ENCODE results near the gene TFR2.
"Not testable (repeated sequence)": the region's sequence is repeated elsewhere in the genome, so short reads cannot be mapped to it uniquely, and the experiment has no call there.

TFR2 gene

DNA sequence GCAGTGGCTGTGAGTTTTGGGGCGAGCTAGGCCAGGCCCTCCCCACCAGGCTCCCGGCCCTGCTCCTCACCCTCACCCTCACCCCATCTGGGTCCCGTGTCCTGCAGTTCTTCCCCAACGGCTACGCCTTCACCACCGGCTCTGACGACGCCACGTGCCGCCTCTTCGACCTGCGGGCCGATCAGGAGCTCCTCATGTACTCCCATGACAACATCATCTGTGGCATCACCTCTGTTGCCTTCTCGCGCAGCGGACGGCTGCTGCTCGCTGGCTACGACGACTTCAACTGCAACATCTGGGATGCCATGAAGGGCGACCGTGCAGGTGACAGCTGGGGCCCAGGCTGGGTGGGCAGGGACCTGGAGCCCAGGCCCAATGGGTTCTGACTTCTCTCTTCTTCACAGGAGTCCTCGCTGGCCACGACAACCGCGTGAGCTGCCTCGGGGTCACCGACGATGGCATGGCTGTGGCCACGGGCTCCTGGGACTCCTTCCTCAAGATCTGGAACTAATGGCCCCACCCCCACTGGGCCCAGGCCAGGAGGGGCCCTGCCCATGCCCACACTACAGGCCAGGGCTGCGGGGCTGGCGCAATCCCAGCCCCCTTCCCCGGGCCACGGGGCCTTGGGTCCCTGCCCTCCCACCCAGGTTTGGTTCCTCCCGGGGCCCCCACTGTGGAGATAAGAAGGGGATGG, 37.1 kb upstream of the TFR2 start:
- no peak for DNase-seq (ENCODE audit: low read depth in 2 of 2, low spot score in 1 of 2)

DNA sequence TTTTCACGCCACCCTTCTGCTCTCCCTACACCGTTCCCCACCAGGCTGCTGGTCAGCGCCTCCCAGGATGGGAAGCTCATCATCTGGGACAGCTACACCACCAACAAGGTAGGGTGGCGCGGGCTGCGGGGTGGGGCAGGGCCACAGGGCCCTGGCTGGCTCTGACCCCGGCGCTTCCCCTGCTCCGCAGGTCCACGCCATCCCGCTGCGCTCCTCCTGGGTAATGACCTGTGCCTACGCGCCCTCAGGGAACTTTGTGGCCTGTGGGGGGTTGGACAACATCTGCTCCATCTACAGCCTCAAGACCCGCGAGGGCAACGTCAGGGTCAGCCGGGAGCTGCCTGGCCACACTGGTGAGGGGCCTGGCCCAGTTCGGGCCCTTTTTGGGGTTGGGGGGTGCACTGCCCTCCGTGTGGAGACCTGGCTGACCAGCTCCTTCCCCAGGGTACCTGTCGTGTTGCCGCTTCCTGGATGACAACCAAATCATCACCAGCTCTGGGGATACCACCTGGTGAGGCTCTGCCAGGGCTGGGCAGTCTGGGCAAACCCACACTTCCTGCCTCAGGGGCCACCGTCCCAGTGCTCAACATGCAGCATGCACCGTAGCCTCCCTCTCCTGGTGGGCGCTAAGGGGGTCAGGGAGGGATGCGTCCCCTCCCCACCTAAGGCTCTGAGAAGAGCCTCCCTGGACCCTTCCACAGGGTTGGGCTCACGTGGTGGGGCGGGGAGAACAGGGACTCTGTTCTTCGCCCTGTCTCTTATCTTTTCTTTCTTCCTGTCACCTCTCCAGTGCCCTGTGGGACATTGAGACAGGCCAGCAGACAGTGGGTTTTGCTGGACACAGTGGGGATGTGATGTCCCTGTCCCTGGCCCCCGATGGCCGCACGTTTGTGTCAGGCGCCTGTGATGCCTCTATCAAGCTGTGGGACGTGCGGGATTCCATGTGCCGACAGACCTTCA, 36.2 kb upstream of the TFR2 start:
- DNase-seq (ENCODE audit: low read depth in 2 of 2, low spot score in 1 of 2) = no peak

DNA sequence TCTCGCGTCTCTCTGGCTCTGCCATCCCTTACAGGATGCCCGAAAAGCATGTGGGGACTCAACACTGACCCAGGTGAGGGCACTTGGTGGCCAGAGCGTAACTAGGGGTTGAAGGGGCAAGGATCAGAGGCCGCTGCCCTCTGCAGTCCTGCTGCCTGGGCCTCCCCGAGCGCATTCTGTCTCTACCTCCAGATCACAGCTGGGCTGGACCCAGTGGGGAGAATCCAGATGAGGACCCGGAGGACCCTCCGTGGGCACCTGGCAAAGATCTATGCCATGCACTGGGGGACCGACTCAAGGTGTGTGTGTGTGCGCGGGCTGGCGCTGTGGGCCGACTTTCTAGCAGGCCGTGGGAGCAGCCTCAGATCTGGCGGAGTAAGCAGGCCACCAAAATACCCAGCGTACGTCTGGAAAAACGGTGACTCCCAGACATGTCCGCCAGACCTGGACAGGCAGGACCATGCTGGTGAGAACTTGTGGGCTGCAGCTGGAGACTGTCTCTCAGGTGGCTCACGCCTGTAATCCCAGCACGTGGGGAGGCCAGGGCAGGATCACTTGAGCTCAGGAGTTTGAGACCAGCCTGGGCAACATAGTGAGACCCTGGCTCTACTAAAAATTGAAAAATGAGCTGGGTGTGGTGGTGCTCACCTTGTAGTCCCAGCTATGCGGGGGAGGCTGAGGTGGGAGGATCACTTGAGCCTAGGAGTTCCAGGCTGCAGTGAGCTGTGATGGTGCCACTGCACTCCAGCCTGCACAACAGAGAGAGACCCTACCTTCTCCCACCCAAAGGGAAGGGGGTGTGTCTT, 35.4 kb upstream of the TFR2 start:
- no peak for DNase-seq (ENCODE audit: low read depth in 2 of 2, low spot score in 1 of 2)

DNA sequence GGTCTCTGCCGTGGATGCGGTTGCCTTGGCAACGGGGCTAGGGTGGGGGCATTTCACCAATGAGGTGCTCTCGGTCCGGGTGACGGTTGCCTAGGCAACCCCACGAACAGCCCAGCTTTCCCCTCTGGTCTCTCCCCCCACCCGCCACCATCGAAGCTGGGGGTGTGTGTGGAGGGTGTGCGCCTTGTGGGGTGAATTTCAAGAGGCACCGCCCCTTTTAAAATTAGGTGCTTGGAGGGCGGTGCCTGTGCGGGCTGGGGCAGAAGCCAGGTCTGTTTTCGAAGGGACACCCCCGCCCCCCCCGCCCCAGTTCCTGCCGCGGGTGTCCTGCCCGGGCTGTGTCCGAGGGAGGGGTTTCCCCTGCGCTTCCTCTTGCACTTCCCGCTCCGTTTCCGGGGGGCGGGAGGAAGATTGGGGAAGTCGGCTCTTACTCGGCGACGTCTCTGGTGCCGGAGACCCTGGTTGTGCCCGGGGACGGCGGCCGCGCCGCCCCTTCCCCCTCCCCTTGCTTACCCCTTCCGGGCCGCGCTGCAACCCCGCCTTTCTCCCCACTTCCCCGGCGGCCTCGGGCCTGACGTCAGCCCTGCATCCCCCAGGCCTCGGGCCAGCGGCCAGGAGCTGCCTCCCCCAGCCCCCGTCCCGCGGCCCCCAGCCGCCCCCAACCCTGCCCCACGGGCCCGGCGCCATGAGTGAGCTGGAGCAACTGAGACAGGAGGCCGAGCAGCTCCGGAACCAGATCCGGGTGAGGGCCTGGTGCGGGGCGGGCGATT, 34.4 kb upstream of the TFR2 start:
- peak; percentile 57 to 71 for DNase-seq (ENCODE audit: low read depth in 2 of 2, low spot score in 1 of 2)

DNA sequence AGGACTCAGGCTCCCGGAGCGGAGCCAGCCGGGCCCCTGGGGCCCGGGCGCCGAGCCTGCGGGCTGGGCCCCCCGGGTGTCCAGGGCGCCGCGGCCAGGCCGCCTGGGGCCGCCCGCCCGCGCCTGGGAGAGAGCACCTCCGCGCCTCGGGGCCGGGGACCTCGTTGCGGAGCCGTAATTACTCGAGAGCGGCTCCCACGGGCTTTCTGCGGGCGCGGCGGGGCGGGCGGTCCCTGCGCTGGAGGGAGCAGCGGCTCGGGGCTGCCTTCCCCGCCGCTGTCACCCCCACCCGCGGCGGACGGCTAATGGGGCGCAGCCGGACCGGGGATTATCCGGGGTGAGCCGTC, 33.7 kb upstream of the TFR2 start:
- no peak for DNase-seq (ENCODE audit: low read depth in 2 of 2, low spot score in 1 of 2)

DNA sequence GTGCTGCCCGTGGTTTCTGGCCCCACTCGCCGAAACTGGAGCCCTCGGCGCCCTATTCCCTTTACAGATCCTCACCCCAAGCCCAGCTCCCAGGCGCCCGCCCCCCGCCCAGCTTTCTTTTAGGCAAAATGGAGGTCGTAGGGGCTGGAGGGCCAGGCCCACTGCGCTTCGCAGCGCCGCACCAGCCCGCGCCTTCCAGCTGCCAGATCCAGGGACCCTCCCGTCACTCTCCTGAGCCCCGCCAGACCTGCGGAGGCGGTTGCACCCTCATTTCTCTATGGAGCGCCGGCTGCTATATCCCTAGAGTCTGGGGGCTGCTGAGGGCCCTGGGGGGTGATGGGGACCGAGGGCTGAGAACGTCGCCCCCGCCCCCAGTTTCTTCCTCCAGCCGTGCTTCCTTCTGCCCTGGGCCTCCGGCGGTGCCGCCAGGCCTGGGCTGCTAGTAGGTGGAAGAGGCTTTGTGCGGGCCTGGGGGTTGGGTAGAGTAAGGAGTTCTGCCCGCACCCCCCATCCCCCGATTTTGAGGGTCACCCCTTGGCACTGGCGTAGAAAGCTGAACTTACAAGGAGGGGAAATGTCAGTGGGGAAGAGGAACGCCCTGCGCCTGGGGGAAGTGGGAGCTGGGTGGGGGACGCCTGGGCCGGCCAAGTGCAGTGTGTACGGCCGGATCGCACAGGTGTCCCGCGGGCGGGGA, 33.2 kb upstream of the TFR2 start:
- DNase-seq (ENCODE audit: low read depth in 2 of 2, low spot score in 1 of 2) = no peak

DNA sequence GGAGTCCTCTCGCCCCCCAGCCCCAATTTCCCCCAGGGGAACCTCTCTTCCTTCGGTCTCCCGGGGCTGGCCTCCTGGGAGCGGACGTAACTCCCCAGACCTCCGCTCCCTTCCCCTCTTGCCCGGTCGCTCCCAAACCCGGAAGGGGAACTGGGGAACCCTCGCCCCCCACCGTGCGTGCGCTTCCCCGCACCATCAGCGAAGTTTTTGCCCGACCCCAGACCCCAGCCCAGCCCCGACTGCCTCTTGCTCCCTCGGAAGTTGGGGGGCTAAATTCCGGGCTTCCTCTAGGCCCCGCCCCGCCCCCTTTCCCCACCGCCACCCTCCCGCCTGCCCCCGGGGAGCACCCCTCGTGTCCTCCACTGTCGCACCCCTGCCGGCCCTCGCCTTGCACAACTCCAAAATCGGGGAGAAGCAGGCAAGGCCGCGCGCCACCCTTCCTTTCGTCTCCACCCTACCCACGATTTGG, 32.6 kb upstream of the TFR2 start:
- DNase-seq (ENCODE audit: low read depth in 2 of 2, low spot score in 1 of 2) = no peak

DNA sequence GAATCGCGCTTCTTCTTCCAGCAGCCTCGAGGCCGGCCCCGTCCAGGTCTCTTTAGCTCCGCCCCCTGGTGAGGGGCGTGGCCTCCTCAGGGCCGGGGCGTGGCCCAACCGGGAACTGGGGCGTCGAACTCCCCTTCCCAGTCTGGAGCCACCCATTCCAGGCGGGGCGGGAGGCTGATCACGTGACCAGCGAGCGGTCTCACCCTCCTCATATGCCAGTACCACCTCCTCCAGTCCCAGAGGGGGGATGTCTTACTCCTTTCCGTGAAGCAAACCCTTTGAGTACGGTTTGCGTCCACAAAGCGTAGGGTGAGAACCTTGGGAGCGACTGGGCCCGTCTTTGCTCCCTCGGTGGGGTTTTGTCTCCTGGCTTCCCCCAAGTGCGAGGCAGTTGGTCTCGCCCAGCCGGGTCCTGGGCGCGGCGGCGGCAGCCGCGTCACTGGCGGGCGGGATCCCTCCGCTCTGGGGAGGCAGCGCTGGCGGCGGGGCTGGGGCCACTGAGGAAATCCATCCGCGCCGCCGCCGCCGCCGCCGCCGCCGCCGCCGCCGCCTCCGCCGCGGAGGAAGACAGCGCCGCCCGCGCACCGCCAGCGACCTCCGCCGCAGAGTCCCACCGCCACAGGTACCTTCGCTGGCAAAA, 32.1 kb upstream of the TFR2 start, which contains the start of gene GNB2:
GNB2 (plus strand) TSS at position 439 of the 640 bp plus-strand sequence. CDS start 2,526 bp downstream, outside the sequence.
- DNase-seq (ENCODE audit: low read depth in 2 of 2, low spot score in 1 of 2) = peak; percentile 94 to 95

DNA sequence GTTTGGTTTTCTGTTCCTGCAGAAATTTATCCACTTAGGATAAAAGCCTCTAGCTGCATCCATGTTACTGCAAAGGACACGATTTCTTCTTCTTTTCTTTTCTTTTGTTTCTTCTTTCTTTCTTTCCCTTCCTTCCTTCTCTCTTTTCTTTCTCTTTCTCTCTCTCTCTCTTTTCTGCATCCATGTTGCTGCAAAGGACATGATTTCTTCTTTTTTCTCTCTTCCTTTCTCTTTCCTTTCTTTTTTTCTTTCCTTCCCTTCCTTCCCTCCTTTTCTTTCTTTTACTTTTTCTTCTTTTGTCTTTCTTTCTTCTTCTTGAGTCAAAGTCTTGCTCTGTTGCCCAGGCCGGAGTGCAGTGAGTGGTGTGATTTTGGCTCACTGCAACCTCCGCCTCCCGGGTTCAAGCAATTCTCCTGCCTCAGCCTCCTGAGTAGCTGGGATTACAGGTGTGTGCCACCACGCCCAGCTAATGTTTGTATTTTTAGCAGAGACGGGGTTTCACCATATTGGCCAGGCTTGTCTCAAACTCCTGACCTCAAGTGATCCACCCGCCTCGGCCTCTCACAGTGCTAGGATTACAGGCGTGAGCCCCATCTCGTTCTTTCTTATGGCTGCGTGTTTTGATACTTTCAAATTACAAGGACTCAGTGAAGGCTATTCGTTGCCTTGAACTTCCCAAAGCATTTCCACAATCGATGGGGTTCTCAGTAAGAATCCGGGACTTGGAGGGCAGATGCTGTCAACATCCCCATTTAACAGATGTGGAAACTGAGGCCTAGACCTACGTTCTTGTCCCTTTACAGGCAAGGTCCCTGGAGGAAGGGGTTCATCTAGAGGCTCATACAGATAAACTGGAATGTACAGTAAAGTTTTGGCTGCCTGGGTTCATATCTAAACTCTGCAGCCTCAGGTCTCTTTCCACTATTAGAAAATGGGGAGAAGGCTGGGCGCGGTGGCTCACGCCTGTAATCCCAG, 30.3 kb upstream of the TFR2 start:
- DNase-seq (ENCODE audit: low read depth in 2 of 2, low spot score in 1 of 2) = no peak

DNA sequence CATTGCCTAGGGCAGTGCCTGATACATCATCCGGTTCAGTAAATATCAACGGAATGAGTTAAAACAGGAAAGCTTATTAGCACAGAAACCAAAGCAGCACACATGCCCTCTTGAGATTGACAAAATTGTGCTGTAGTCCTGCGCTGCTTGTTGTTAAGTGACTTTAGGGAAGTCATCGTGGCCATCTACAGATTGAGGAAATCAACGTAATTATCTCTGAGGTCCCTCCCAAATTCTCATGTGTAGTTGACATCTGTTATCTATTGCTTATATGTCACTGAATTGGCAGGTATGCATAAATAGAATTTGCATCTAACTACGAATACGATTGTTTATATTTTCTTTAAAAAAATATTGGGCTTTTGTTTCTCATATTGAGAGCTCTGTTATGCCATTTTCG, 28.7 kb upstream of the TFR2 start:
- no peak for DNase-seq (ENCODE audit: low read depth in 2 of 2, low spot score in 1 of 2)

DNA sequence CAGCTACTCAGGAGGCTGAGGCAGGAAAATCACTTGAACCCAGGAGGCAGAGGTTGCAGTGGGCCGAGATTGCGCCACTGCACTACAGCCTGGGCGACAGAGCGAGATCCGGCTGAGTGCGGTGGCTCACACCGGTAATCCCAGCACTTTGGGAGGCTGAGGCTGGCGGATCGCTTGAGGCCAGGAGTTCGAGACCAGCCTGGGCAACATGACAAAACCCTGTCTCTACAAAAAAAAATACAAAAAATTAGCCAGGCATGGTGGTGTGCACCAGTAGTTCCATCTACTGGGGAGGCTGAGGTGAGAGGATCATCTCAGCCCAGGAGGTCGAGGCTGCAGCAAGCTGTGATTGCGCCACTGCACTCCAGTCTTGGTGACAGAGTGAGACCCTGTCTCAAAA, 27.8 kb upstream of the TFR2 start:
- DNase-seq (ENCODE audit: low read depth in 2 of 2, low spot score in 1 of 2) = not testable (repeated sequence)

DNA sequence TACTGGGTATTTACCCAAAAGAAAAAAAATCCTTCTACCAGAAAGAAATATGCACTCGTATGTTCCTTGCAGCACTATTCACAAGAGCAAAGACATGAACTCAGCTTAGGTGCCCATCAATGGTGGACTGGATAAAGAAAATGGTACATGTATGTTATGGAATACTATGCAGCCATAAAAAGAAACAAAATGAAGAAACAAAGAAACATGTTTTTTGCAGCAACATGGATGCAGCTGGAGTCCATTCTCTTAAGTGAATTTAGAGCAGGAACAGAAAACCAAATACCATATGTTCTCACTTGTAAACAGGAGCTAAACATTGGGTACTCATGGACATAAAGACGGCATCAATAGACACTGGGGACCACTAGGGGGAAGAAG, 26.7 kb upstream of the TFR2 start:
- DNase-seq (ENCODE audit: low read depth in 2 of 2, low spot score in 1 of 2) = no peak

DNA sequence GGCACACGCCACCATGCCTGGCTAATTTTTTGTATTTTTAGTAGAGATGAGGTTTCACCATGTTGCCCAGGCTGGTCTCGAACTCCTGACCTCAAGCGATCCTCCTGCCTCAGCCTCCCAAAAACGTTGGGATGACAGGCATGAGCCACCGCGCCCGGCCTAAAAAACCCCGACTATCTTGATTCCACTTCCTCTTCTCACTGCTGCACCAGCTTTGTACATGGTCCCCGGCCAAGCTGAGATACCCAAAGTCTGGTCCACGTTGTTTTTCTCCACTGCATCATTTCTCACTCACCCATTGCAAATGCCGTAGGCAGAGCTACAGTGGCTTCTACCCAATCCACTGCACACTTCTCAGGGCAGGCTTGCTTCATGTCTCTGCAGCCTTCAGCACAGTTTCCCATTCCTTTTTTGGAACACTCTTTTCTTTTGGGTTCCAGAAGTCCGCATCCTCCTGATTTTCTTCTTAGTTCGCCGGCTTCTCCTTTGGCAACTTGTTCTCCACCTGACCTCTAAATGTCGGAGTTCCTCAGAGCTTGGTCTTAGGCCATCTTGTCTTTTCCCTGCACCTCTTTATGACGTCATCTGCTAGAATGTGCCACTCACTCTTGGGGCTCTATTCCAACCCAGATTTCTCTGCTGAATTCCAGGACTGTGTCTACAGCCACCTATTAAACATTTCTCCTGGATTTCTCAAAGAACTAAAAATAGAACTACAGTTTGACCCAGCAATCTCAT, 26.1 kb upstream of the TFR2 start:
- DNase-seq (ENCODE audit: low read depth in 2 of 2, low spot score in 1 of 2) = no peak

DNA sequence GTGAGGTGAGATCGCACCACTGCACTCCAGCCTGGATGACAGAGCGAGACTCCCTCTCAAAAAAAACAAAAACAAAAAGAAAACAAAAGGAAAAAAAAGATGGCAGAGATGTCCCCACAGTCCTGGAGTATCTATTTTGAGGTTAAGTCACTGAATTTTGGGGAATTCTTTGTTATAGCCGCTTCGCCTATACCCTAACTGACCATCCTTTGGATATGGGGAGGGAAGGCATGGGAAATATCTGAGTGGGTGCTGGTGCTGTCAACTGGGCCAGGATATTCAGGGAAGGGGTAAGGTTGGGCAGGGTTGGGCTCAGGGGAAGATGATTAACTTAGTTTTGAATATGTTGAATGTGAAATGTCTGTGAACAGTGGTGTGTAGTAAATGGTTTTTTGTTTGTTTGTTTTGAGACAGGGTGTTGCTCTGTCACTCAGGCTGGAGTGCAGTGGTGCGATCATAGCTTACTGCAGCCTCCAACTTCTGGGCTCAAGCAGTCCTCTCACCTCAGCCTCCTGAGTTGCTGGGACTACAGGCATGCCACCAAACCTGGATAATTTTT, 23.9 kb upstream of the TFR2 start:
- DNase-seq (ENCODE audit: low read depth in 2 of 2, low spot score in 1 of 2) = no peak

DNA sequence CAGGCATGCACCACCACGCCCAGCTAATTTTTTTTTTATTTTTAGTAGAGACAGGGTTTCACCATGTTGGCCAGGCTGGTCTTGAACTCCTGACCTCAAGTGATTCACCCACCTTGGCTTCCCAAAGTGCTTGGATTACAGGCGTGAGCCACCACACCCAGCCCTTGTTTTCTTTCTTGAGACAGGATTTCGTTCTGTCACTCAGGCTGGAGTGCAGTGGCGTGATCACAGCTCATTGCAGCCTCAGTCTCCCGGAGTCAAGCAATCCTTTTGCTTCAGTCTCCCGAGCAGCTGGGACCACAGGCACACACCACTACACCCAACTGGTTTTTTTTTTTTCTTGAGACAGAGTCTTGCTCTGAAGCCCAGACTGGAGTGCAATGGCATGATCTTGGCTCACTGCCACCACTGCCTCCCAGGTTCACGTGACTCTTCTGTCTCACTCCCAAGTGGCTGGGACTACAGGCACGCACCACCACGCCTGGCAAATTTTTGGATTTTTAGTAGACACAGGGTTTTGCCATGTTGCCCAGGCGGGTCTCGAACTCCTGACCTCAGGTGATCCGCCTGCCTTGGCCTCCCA, 20.9 kb upstream of the TFR2 start:
- not testable (repeated sequence) for DNase-seq (ENCODE audit: low read depth in 2 of 2, low spot score in 1 of 2)

DNA sequence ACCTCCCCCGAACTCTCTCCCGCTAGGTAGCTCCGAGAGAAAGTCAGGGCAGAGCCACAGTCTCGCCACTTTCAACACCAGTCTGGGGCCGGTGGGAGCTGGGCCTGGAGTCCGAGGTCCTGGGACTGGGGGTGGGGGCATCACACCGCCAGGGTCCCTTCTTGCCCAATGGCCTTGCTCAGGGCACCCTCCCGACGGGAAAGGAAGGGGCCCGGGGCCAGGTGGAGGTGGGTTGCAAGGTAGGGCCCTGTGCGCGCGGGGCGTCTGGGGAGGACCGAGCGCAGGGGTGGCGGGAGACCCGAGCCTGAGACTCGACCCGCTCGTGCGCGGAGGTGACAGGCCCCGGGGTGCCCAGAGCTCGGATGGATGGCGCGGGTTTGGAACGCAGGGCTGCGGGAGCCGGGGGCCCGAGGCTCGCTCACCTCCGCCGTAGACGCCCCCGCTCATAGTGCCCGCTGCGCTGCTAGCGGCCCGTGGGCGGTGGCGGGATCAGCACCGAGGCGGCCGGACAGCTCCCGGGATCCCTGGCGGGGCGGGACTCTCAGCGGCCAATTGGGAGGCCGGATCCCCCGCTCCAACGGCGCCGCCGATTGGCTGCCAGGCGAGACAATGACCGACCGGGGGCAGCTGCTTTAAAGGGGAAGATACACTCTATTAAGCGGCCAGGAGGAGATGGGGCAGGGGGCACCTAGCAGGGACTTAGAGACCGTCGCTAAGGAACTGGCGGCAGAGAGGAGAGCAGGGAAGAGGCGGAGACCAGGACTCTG, 14.7 kb upstream of the TFR2 start, which contains the start of gene ACTL6B:
ACTL6B (minus strand) TSS at position 541 of the 767 bp plus-strand sequence; CDS start at position 447, 94 bp downstream.
- DNase-seq (ENCODE audit: low read depth in 2 of 2, low spot score in 1 of 2) = no peak
